Stomach (tissue), 4 donors: ENCODE measurements around the gene PRKAG1.

Experiments
- EP300 ChIP-seq: sonication (generic); formaldehyde crosslinking; IDR thresholded peaks from one replicate; pipeline ENCODE4 v1.6.1; 2017; ENCODE audit warnings: antibody characterized with exemption
- POLR2A ChIP-seq, 4 donors: fragments of 450-650 bp; IDR thresholded peaks; one replicate each; pipeline ENCODE4 v1.6.1; 2016; ENCODE audit warnings: antibody characterized with exemption in 4 of 4, control low read depth in 2 of 4, mild to moderate bottlenecking in 1 of 4, moderate library complexity in 1 of 4
- TF ChIP-seq, protein P1 (sequence below), 7 experiments: fragments of 450-650 bp in 4 of 7; fragments of 200-600 bp in 3 of 7; sonication (generic) in 3 of 7; IDR thresholded peaks; one replicate each; pipeline ENCODE4 v1.5.1; 2016 to 2019; ENCODE audit warnings: antibody characterized with exemption in 7 of 7, control low read depth in 2 of 7, mild to moderate bottlenecking in 1 of 7

GRCh38 chr12:49052451-49053208 is 34.1 kb upstream of the PRKAG1 start:
- TF ChIP-seq, protein P1, sequence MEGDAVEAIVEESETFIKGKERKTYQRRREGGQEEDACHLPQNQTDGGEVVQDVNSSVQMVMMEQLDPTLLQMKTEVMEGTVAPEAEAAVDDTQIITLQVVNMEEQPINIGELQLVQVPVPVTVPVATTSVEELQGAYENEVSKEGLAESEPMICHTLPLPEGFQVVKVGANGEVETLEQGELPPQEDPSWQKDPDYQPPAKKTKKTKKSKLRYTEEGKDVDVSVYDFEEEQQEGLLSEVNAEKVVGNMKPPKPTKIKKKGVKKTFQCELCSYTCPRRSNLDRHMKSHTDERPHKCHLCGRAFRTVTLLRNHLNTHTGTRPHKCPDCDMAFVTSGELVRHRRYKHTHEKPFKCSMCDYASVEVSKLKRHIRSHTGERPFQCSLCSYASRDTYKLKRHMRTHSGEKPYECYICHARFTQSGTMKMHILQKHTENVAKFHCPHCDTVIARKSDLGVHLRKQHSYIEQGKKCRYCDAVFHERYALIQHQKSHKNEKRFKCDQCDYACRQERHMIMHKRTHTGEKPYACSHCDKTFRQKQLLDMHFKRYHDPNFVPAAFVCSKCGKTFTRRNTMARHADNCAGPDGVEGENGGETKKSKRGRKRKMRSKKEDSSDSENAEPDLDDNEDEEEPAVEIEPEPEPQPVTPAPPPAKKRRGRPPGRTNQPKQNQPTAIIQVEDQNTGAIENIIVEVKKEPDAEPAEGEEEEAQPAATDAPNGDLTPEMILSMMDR (IDR thresholded peaks at IDR 0.05): no peak
- TF ChIP-seq POLR2A (IDR thresholded peaks at IDR 0.05): no peak
- TF ChIP-seq EP300: no peak
